ENCODE measurements around the gene CREB3L4.

- TF ChIP-seq IRF1 (CRISPR knock-in tag; IDR thresholded peaks at IDR 0.05; ENCODE audit: low read depth): no peak
- no peak for TF ChIP-seq GLI4 (CRISPR knock-in tag; IDR thresholded peaks at IDR 0.05; ENCODE audit: borderline replicate concordance)
- TF ChIP-seq POLR2AphosphoS5 (IDR thresholded peaks at IDR 0.05; ENCODE audit: low read depth, low read length): no peak
- no peak for TF ChIP-seq TCF7L2 (IDR thresholded peaks at IDR 0.05; ENCODE audit: low read depth, low read length)
- no peak for TF ChIP-seq PHF20 (CRISPR knock-in tag; IDR thresholded peaks at IDR 0.05)
- no peak for TF ChIP-seq CTCF (CRISPR knock-in tag; IDR thresholded peaks at IDR 0.05)
- no peak for TF ChIP-seq ZNF879 (CRISPR knock-in tag; IDR thresholded peaks at IDR 0.05)
- TF ChIP-seq TBP (CRISPR knock-in tag; IDR thresholded peaks at IDR 0.05): no peak
- no peak for TF ChIP-seq EP300 (IDR thresholded peaks at IDR 0.05; ENCODE audit: low read depth in 2 of 2, low read length in 2 of 2)
- no peak for TF ChIP-seq EP300 (CRISPR knock-in tag; IDR thresholded peaks at IDR 0.05; ENCODE audit: borderline replicate concordance)
- no peak for TF ChIP-seq ZNF253 (CRISPR knock-in tag; IDR thresholded peaks at IDR 0.05; ENCODE audit: borderline replicate concordance)
- TF ChIP-seq FOXK2 (IDR thresholded peaks at IDR 0.05): no peak
- no peak for TF ChIP-seq ERF (CRISPR knock-in tag; IDR thresholded peaks at IDR 0.05)
- no peak for TF ChIP-seq GABPA (IDR thresholded peaks at IDR 0.05; ENCODE audit: low read depth, low read length)
- no peak for TF ChIP-seq GABPA (CRISPR knock-in tag; IDR thresholded peaks at IDR 0.05; ENCODE audit: low read depth)
Measured at GRCh38 chr1:153936011-153936802, 31.5 kb upstream of the CREB3L4 start.

Data from HepG2 (cell line).